ENCODE results near the gene SNX8. TPM values are rescaled to one million over a fixed set of nuclear protein-coding genes. Genes with fewer than 3 reads are reported as not detected.

SNX8 gene
- polyA plus RNA-seq, 1 donor = 38.8 TPM

DNA sequence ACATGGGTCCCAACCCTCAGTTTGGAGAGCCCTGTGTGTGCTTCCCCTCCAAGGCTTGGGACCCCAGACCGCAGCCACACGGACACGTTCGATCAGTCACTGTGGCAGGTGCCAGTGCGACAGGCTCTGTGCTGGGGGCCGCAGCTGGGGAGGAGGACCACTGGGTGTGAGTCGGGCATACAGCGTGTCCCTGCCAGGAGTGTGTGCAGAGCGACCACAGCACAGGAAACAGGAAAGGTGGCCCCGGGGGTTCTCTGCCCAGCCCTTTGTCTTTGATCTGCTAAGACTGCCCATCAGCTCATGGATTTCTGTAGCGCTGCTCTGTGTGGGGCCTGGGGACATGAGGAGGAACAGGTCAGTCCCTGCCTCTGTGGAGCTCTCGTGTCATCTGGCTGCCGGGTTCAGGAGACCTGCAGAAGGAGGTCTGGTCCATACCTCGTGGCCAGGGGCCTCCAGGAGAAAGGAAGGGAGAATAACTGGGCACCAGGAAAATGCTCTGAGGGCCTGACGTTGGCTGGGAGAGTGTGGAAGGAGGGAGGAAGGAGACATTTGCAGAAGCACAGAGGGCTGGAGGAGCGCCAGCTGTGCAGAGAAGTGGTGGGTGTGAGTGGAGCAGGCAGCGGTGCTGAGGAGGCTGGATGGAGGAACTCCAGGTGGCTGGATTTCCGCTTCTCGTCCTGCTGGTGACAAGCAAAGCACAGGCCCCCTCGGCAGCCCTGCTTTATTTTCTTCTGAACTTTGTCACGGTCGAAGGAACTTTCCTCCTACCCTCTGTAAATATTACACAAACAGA lies 68.2 kb downstream of the SNX8 start:
- DNase-seq = no peak

DNA sequence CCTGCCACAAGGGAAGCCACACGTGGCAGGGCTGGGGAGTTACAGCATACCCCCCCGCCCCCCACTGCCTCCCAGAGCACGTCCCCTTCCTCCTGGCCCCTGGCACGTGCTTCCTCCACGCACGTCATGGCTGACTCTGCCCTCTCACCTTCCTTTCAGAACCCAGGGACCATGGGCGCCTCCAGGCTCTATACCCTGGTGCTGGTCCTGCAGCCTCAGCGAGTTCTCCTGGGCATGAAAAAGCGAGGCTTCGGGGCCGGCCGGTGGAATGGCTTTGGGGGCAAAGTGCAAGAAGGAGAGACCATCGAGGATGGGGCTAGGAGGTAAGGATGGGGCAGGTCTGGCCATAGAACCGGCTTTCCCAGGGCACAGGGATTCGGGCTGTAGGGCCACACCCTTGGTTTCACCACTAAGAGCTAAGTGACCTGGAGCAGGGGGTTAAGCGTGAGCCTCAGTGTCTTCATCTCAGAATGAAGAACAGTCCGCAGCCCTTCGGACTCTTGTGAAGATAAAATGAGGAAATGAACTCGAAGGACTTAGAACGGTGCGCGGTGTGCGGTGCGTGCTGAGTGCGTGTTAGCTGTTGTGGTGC lies 69.7 kb downstream of the SNX8 start:
- no peak for DNase-seq

DNA sequence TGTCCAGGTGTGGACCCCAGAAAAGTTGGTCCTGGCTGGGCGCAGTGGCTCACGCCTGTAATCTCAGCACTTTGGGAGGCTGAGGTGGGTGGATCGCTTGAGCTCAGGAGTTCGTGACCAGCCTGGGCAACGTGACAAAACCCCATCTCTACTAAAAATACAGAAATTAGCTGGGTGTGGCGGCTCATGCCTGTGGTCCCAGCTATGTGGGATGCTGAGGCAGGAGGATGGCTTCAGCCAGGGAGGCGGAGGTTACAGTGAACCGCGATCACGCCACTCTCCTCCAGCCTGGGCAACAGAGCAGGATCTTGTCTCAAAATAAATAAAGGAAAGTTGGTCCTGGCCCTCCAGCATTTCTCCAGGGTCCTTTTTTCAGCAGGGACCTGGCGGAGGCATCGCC lies 70.8 kb downstream of the SNX8 start:
- no peak for DNase-seq

DNA sequence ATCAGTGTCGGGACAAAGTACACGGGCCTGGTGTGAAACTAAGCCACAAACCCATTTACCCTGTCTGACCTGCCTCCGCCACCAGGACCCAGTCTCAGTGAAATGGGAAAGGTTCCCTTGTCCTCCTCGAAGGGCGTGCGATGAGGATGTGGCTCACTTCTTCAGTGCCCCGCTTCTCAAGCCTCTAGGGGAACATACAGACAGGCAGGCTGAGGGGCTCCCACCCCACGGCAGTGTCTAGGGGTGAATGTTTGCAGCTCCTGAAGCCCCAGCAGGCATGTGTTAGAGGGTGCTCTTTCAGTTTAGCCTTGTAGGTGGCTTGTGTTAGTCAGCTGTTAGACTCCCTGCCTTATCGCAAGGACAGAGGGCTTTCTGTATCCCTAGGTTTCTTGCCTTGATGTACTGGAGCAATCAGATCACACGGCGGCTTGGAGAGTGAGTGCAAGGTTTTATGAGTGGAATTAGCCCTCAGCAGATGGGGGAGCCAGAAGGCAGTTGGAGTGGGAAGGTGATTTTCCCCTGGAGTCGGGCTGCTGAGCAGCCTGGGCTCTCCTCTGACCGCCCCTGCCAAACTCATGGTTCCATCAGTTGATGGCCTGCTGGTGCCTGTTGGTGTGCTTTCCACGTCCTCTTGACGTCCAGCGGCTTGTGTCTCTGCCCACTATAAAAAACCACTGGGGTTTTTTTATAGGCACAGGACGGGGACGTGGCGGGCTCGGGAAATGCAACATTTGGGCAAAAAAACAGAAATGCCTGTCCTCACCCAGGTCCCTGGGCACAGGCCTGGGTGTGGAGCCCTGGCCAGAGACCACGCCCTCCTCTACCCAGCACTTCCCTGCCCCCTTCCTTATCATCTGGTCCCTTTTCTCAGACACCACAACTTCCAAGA lies 71.5 kb downstream of the SNX8 start:
- no peak for DNase-seq

GRCh38 chr7:2241580-2242540 lies 72.4 kb downstream of the SNX8 start, which contains the start of the genes MRM2 and NUDT1:
Gene MRM2, minus strand, starts transcription at chr7:2242205. Its CDS starts 36 bp downstream, at chr7:2242169.
Gene NUDT1, plus strand, starts transcription at chr7:2242226. Its CDS starts 2,349 bp downstream, at chr7:2244575.
- DNase-seq = peak; percentile 78

DNA sequence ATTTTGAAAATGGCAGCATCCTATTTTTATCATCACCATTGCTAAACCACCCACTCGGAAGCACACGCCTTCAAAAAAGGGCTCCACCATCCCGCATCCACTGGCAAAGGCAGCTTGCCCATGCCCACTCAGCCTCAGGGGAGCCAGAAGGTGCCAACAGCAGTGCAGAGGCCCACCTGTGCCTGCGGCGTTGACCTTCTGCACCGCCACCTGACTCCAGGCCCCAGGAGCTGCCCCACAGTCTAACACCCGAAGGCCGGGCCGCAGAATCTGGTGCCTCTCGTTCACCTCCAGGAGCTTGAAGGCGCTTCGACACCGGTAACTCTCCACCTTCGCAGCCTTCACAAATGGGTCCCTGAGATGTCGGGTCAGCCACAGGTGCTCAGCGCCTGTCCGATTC lies 75.0 kb downstream of the SNX8 start:
- no peak for DNase-seq

- DNase-seq = no peak
Measured at GRCh38 chr7:2237109-2237602, 77.1 kb downstream of the SNX8 start.

GRCh38 chr7:2233926-2234325 lies 80.3 kb downstream of the SNX8 start:
- DNase-seq = no peak

GRCh38 chr7:2232766-2233520 lies 81.3 kb downstream of the SNX8 start, which contains the start of gene MAD1L1:
Gene MAD1L1, minus strand, starts transcription at chr7:2232945. Its CDS starts 2,812 bp downstream, at chr7:2230133.
- DNase-seq = peak; percentile 86

- DNase-seq = no peak
Measured at GRCh38 chr7:2231992-2232765, 82.1 kb downstream of the SNX8 start.

GRCh38 chr7:2230882-2231281 lies 83.4 kb downstream of the SNX8 start:
- no peak for DNase-seq

DNA sequence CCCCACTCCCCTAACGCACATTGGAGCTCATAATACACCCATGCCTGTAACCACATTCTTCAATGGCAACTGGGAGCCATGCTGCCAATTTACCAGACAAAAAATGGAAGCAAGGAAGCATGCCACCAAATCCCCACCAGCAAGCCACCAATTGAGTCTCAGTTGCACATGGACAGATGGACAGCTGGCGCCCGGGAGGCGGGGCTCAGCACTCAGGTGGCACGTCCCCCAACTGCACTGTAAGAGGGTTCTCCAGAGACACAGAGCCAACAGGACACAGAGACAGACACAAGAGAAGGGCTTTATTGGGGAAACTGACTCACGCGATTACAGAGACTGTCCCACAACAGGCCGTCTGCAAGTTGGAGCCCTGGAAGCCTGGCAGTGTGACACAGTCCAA lies 84.0 kb downstream of the SNX8 start:
- no peak for DNase-seq

DNA sequence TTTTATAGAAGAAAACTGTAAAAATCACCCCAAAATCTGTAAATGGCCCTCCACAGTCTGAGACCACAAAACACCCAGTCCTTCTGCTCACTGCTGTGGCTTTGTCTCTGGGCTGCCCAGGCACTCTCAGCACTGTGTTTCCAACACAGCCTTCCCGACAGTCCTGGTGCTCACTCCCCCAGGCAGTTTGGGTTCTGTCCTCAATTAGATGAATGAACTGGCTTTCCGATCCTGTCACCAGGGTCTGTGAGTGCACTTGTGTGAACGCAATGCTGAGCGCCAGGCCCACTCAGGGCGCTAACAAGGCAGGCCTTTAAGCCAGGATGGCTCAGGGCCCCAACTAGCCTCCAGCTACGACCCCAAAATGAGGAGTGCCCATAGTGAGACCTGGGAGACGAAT lies 84.8 kb downstream of the SNX8 start:
- no peak for DNase-seq

- no peak for DNase-seq
Measured at GRCh38 chr7:2228921-2229320, 85.3 kb downstream of the SNX8 start.

- DNase-seq = no peak
Measured at GRCh38 chr7:2227699-2228098, 86.5 kb downstream of the SNX8 start.

DNA sequence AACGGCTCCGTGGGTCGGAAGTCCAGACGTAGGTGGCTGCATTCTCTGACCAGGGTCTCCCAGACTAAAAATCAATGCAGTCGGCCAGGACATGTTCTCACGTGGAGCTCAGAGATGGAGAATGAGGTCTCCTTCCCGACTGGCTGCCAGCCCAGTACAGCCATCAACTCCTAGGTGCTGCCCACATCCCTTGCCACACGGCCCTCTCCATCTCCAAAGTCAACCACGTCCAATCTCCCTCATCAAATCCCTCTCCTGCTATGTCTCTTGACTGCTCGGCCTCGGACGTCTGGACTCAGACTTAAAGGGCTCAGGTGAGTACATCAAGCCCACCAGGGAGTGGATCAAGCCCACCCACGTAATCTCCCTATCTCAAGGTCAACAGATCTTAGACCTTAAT lies 88.4 kb downstream of the SNX8 start:
- no peak for DNase-seq

- no peak for DNase-seq
Measured at GRCh38 chr7:2225336-2225735, 88.9 kb downstream of the SNX8 start.

DNA sequence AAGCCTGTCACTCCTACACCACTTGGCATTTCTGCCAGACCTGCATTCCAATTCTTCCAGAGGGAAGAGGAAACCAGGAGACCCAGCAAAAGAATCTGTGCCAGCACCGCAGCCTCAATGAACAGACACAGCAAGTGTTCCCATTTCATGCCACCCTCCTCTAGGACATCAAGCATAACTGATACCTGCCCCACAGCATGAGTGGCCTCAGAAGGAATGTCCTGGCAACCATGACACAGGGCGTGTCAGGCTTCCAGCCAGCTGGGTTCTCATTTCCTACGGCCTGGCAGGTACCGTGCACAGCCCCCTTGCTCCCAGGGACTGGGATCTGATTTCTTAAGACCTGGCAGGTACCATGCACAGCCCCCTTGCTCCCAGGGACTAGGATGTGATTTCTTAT lies 89.3 kb downstream of the SNX8 start:
- DNase-seq = no peak

DNA sequence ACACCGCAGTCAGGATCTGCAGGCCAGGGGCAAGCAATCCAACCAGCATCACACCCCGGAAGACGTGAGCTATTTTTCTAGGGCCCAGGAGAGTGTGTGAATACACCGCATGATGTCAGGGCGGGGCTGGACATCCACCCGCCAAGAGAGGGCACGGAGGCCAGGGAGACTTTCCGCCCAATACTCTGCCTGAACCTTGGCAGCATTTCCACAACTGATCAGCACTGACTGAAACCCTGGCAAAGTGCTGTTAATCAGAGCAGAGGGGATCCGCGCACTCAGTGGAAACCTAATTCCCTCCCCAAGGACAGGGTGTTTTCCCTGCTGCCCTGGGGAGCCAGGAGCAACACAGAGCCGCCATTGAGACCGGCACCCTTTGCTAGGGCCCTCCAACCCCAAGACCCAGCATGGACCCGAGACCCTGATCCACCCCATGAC lies 89.7 kb downstream of the SNX8 start:
- no peak for DNase-seq

GRCh38 chr7:2223321-2223720 lies 90.9 kb downstream of the SNX8 start:
- DNase-seq = no peak

All from left kidney (tissue), 2 donors.